Embryonic facial prominence (tissue), 1 donor: ENCODE data around the gene CFI.
"Not testable (repeated sequence)": the region's sequence is repeated elsewhere in the genome, so short reads cannot be mapped to it uniquely, and the experiment has no call there.

Source experiments
- DNase-seq: peaks from one replicate; pipeline ENCODE4 v3.0.0-alpha.2; 2016; ENCODE audit errors: extremely low spot score

Gene CFI

DNA sequence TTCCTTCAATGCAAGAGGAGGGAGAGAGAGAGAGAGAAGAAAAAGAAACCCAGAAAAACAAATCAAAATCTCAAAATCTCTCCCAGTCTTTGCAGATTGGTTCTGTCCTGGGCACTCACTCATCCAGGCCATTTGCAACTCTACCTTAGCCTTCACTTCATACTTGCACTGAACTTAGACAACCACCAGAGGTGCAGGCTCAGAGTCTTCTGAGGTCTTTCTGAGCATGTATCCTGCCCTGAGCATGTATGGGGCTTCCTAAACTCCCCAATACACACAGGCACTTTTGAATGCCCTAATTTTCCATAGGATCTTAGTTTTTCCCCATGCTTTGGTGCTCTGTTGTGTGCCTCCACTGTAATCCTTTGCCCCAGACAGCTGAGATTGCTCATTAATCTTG is 2.9 kb downstream of the CFI start:
- no peak for DNase-seq

DNA sequence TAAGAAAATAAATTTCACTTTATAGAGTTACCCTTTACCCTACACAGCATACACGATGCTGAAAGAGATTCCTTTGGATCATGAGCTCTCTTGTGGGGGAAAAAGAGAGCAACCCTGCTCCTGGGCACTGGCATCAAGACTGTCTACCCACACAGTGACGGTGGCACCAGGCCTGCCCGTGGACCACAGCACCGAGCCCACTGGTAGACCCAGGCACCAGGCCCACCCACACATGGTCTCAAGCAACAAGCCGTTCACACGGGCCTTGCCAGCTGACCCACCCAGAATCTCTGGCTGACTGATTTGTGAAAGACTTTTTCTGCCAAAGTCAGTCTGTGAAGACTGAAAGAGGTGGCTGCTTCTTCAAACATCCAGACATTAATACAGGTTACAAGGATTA is 6.7 kb downstream of the CFI start:
- no peak for DNase-seq

DNA sequence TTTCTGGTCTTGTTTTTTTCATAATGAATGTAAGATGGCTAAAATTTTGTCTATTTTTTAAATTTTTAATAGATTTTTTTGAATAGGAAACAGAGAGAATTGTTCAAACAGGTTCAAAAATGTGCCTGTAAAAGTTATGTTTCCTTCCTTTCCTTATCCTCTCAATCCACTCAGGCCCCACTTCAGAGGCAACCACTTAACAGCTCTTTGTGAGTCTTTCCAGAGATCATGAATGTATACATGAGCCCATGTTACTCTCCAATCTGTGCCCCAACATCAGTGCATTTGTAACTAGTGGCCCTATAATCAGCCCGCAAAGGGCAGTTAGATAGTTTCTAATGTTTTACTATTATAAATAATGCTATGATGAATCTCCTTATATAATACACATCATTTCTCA is 14.0 kb downstream of the CFI start:
- DNase-seq: no peak

DNA sequence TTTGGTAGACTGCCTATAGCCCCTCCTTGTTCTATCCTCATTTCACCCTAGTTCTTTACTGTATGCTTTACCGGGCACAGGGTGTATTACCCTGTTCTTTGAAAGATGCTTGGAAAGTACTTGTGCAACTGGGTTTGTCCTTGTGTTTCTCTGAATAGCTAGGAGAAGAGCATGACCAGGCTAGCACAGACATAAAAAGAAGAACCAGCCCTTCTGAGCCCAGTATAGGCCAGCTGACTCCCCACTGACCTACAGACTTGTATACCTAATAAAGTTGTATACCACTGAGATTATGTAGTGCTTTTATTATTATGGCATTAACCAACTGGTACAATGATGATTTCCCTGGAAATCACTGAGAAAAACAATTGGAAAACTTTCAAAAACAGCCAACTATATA is 15.0 kb downstream of the CFI start:
- DNase-seq: no peak

DNA sequence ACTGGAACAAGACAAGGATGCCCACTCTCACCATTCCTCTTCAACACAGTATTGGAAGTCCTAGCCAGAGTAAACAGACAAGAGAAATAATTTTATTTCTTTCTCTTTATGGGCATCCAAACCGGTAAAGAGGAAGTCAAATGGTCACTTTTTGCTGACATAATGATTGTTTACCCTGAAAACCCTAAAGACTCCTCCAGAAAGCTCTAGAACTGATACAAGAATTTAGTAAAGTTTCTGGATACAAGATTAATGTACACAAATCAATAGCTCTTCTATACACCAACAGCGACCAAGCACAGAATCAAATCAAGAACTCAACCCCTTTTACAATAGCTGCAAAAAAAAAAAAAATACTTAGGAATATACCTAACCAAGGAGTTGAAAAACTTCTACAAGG is 19.7 kb downstream of the CFI start:
- not testable (repeated sequence) for DNase-seq

DNA sequence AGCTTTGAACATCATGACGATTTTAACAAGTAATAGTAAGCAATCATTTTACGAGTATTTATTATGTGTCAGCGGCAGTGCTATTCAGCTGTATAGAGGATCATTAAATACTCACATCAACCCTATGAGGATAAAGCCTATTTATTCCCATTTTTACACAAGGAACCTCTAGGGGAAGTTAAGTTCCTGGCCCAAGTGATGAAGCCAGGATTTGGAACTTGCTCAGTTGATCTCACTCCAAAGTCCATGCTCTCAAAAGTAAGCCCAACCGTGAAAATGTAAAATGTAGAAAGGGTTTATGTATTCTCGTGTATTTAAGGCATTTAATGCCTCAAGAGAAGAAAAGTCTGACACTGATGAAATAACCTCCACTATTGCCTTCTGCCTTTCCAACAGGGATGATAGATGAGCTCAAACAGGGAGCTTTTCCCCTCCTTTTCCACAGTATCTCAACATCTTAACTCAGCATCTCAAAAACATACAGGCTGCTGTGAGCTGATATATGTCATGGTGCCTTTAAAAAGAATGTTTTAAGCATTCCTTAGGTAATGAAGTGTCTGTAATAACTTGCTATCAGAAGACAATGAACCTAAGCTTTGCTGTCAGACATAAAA is 36.9 kb downstream of the CFI start:
- no peak for DNase-seq

DNA sequence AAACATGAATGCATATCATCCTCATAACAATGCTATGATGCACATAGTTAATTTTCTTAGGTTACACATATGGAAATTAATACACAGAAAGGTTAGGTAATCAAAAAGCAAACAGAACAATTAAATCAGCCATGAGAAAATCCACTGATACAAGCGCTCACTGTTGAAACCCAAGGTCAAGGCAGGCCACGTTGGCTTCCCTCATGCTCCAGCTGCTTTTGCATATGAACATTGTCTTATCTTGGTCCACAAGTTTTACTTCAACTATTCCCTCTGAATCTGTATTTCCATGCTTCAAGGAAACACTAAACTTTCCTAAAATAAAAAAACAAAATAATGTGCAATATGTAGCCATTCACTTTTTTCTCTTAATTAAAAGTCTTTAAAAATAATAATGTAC is 37.4 kb downstream of the CFI start:
- no peak for DNase-seq

DNA sequence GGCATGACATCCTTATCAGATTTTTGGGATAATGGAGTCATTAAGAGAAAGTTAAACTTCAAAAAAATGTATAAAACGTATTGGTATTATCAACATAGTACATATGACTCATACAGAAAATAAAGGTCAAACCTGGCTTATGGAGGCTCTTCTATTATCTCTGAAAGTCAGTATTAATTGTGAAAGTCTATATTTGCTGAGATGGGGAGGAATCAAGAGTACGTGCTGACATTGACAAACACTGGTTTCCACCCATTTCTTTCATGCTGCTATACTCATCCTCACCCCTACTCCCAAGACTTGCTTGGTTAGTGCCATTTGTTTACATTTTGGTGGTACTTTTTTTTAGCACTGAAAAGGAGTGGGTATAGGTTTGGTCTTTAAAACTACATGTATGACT is 41.1 kb downstream of the CFI start:
- DNase-seq: no peak

DNA sequence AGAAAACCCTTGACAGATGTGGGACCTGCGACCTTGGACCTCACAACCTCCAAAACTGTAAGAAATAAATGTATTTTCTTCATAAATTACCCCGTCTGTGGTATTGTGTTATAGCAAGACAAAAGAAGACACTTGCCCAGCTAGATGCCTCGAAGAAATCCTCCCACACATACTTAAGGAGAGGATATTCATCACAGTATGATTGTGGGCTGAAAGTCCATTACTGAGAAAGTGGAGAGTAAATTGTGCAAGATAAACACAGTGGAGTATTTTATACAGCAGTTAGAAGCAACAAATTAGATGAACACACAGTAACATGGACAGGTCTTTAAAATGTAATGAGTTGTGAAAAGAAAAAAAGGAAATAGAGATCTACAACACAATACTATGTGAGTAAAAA is 46.1 kb downstream of the CFI start:
- DNase-seq: no peak

DNA sequence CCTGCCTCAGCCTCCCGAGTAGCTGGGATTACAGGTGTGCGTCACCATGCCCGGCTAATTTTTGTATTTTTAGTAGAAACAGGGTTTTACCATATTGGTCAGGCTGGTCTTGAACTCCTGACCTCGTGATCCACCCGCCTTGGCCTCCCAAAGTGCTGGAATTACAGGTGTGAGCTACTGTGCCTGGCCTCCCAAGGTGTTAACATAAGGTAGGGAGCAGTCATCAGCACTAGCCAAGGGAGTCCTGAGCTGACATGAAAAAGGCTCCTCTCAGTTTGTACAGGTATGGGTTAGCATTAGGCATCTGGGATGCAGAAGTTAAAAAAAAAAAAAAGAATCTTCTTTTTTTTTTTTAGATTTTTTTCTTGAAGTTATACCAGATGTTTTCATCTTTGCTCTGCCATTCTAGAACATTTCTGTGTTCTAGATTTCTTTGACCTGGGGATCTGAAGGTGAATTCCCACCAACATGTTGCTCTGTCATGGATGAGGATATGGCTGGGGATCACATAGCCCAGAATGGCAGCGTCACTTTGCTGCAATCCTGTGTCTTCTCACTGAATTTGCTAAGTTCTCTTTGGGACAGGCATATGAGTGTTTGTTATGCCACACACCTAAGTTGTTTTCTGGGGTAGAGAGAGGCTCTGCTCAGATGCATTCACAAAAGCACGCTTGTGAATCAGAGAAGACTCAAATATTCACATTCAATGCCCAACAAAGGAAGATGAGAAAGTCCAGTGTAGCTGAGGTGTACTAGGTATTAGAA is 47.5 kb downstream of the CFI start:
- DNase-seq: no peak

DNA sequence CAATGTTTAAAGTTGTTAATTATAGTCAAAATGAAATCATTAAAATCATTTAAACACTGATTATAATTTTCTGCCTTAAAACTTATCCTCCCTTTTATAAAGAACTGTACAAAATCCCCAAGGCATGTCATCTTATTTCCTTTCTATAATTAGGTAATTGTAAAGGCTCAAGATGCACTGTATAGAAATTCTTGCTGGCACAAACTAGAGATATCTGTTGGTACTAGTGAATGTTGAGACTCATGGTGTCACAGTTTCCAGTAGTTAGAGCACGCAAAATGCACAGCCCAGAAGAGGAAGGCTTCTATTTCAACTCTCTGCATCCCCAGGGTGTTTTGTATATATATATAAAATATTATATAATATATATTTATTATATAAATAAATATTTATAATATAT is 49.3 kb downstream of the CFI start:
- no peak for DNase-seq

DNA sequence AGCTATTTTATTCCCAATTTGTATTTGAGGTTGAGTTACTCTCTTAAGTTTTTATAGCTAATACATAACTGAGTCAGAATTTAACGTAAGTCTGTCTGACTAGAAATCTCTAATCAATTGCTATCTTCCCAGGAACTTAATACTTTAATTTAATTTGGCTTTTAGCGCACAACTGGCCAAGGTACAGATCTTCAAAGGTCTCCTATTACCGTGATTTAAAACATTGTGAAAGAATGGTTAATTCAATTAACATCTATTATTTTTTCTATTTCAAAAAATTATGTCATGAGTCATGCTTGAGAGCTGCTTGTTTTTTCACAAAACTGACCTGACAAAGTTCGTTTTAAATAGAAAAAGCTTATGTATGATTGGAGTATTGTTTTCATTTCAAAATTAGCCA is 49.9 kb downstream of the CFI start:
- DNase-seq: no peak

DNA sequence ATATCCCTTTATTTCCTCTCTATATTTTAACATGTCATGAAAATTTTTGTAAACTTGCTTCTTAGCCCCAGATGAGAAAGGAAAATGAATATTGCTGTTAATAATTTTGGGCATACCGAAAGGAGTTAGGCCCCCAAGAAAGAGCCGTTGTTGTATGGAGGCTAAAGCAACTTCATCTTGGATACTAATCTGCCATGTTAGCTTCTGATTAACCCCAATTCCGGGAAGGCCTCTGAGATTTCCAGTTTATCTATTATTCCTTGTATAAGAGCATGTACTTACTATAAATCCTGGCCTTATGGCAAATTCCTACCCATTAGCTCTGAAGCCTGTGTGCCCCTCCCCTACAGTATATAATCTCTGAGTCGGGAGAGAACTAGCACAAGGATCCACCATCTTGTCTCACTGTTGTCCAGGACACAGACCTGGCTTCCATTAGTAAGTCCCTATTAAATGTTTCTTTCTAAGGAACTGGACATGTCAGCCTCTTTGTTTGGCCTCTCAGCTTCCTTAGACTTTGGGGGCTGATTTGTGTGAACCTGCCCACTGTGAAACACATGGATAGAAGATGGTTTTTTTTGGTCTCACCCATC is 51.1 kb downstream of the CFI start:
- no peak for DNase-seq

DNA sequence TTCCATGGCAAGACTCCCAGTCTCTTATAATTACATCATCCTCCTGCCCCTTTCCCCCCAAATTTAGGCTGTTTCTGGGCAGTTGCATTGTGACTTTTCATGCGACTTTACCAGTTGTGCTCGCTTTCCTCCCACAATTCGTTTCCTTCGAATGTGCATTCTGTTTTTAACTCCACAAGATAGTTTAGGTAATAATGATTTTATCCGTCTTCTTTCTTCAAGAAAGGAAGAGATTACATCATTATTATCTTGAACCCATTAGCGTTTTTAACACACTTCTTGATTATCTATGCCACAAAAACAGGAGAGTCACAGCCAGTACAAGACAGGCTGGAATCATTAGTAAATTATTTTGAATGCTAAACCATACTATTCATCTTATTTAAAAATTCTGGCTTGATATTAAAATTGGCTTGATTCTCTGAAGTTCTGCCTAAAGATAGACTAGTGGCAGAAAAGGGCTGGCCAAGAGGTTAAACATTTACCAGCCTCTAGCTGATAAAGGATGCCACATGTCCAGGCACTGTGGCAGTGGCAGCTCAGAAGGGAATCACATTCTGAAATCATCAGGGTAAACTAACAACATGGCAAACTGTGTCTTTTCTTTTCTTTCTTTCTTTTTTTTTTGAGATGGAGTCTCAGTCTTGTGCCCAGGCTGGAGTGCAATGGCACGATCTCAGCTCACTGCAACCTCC is 52.3 kb downstream of the CFI start:
- DNase-seq: no peak

DNA sequence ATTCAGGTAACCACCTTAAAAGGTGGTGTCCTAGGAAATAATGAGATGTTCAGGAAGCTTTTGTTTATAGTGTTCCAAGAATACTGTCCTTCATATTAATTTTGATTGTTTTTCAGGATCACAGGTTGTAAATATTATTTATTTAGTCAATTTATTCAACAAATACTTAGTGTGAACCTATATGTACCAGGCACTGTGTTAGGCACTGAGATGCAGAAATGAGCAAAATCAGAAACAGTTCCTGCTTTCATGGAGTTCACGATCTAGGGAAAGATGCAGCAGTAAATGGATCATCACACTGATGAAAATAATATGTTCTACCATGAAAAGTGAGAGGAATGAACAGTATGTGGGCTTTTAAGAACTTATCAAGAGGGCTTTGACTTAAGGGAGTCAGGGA is 53.7 kb downstream of the CFI start:
- DNase-seq: no peak

DNA sequence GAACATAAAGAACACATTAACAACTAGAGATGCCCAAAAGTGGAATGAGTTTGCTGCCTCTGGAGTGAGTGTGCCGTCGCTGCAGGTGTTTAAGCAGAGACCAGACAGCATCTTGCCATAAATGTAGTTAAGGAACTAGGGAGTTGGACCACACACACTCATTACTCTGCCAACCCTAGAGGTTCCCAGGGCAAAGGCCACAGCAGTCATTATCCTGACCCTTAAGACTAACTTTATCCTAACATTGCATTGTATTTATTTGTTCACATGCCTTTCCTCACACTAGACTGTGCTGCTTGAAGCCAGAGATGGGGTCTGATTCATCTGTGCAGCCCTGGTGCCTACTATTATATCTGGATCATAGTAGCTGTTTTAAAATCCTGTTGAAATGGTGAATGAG is 55.1 kb downstream of the CFI start:
- no peak for DNase-seq

DNA sequence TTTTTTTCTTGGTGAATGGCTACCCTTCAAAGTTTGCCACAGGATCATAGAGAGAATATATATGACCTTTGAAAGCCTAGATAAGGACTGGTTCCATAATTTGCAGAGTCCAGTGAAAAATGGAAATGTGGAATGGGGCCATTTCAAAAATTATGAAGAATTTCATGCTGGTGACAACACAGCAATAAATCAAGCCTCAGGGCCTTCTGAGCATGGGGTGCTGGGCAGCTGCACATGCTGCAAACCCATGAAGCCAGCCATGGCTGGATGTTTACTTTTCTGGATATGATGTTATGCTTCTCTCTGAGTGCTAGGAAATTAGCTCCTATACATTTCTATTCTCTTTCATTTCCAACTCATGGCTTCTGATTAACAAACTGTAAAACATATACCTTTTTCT is 56.0 kb downstream of the CFI start:
- no peak for DNase-seq

DNA sequence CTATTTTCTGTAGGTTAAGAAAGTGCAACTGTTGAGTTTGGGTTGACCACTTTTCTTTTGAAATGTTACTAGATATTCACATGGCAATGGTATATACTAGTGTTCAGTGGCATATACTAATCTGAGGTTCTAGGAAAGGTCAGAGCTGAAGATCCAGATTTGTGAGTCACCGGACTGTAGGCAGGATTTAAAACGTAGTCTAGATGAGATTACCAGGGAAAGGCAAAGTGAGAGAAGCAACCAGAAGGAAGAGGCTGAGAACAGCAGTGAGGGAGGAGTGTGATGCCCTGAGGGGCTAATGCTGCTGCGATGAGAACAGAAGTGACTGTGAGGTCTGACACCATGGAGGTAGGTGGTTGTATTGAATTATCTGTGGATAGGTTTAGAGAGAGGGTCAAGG is 62.3 kb downstream of the CFI start:
- no peak for DNase-seq

DNA sequence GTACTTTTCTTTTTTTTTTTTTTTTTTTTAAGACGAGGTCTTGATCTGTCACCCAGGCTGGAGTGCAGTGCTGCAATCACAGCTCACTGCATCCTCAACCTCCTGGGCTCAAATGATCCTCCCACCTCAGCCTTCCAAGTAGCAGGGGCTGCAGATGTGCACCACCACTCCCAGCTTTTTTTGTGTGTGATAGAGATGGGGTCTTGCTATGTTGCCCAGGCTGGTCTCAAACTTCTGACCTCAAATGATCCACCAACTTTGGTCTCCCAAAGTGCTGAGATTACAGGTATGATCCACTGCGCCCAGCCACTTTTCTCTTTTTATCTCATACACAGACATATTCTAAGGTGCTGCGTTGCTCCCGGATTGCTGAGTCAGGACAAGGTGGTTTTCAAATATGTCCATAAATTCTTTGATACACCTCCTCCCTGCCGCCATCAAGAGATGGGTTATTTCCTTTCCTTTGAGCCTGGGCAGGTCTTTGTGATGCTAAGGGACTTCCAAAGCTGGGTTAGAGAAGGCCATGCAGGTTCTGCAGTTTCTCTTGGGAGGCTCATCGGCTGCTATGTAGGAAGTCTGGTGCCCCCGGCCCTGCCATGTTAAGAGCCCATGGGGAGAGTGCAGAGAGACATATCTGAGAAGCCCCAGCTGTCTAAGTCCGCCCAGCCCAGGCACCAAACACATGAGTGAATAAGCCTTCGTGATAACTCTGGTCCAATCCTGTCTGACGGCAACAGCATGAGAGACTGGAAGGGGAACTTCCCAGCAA is 63.5 kb downstream of the CFI start:
- no peak for DNase-seq

DNA sequence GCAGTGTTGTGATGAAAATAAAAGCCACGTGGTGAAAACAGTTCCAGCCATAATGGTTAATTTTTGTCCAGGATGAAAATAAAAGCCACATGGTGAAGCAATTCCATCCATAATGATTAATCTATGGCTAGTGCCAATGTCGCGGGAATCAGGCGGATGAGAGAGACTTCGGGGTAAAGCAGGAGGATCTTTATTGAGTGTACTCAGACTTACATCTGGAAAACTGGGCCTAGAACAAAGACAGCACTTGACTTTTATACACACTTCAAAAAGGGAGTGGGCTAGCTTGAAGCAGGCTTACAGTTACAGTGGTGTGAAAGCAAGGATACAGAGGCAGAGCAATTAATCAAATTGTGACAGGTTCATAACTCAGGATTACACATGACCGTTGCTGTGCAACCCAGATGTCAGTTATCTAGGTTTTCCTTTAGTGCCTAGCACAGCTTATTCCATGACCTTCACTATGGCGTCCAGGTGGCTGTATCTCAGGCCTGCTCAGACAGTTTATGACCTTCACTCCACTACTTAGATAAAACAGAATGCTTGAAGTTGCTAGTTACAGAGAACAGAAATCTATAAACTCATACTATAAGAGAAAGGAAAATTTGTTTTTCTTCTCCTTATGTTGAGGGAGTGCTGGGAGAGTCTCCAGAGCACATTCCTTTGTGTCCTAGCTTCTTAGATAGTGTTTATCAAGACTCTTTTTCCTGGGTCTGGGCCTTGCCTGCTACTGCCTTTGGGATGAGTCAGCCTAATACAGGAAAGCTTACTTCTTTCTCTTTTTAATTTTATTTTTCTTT is 66.0 kb downstream of the CFI start:
- DNase-seq: no peak

DNA sequence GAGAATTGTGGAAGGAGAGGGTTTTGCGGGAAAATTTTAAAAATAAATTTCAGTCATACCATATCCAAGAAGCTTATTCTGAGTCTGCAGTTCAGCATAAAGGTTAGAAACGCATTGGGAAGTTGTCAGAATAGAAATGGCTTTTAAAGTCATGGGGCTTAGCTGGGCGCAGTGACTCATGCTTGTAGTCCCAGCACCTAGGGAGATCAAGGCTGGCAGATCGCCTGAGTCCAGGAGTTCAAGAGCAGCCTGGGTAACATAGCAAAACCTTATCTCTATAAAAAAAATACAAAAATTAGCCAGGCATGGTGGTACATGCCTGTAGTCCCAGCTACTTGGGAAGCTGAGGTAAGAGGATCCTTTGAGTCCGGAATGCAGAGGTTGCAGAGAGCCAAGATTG is 68.1 kb downstream of the CFI start:
- DNase-seq: no peak
